Skeletal muscle tissue (tissue), 4 donors: Measurements from ENCODE around the gene CSNK1G3. TPM values are rescaled to one million over a fixed set of nuclear protein-coding genes. Genes with fewer than 3 reads are reported as not detected.
"Not testable (repeated sequence)": the region's sequence is repeated elsewhere in the genome, so short reads cannot be mapped to it uniquely, and the experiment has no call there.

Experiments
- H3K27ac ChIP-seq: one replicate; pipeline ENCODE4 v1.7.0; 2013; ENCODE audit warnings: mild to moderate bottlenecking, low read depth, low read length, inconsistent platforms
- H3K27me3 ChIP-seq, 3 donors: one replicate each; pipeline ENCODE4 v1.7.0; 2013; ENCODE audit warnings: low read length in 3 of 3; ENCODE audit not compliant: control insufficient read depth in 3 of 3, insufficient read depth in 3 of 3
- H3K36me3 ChIP-seq, 3 donors: one replicate each; pipeline ENCODE4 v1.7.0; 2013; ENCODE audit warnings: low read length in 3 of 3; ENCODE audit not compliant: control insufficient read depth in 3 of 3, insufficient read depth in 3 of 3
- H3K4me1 ChIP-seq, 3 donors: one replicate each; pipeline ENCODE4 v1.7.0; 2013; ENCODE audit warnings: low read length in 3 of 3, mild to moderate bottlenecking in 3 of 3; ENCODE audit not compliant: control insufficient read depth in 3 of 3, insufficient read depth in 3 of 3
- H3K4me3 ChIP-seq, 3 donors: one replicate each; pipeline ENCODE4 v1.7.0; 2013; ENCODE audit warnings: low read length in 3 of 3
- H3K9ac ChIP-seq, 3 donors: one replicate each; pipeline ENCODE4 v1.7.0; 2013; ENCODE audit warnings: low read length in 3 of 3, mild to moderate bottlenecking in 3 of 3, moderate library complexity in 2 of 3, low read depth in 1 of 3
- H3K9me3 ChIP-seq, 3 donors: one replicate each; pipeline ENCODE4 v1.7.0; 2013; ENCODE audit warnings: low read length in 3 of 3; ENCODE audit not compliant: control insufficient read depth in 3 of 3
- total RNA-seq: library from RNA; depleted of rRNA; stranded (reverse); fragments of >200 nt; gene quantifications from one replicate; pipeline ENCODE4 v1.2.3, GENCODE V29; 2014
- donor health status: Osteomylitis.

CSNK1G3 gene
- total RNA-seq, 1 donor from 2014 or later, result 111 TPM

DNA sequence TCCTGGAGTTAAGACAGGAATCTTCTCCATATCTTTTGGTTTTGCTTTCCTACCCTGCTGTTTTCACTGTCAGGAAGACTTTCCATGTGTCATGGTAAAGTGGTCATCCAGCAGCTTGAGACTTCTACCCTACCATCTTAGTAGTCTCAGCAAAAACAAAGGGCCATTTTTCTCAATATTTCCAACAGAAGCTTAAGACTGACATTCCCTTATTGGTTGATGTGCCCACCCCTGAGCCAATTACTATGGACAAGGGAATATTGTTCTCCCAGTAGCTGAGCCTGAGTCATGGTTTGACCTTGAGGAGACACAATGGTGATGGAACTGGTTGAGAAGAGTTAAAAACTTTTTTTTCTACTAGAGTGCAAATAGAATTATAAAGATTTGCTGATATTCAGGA is 105.6 kb downstream of the CSNK1G3 start:
- Histone ChIP-seq H3K36me3 (peaks cover 0 to 10% (median 8%) of the 10 kb centered on the region in 3 donors), H3K4me3 (no peak overlapping the region)

DNA sequence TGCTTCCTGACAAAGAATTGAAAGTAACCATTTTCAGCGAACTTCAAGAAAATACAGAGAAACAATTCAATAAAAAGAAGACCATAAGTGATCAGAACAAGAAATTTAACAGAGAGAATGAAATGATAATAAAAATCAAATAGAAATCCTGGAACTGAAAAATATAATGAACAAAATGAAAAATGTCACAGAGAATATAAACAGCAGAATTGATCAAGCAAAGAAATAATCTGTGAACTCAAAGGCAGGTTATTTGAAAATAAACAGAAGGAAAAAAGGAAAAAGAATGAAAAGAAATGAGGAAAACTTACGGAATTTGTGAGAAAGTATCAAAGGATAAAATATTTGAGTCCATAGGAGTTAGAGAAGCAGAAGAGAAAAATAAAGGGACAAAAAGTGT is 114.1 kb downstream of the CSNK1G3 start:
- Histone ChIP-seq H3K9me3 (peaks cover 2 to 4% (median 4%) of the 10 kb centered on the region in 3 donors), H3K9ac (no peak overlapping the region)

More for the DNA sequence above, 105.6 kb downstream of the CSNK1G3 start:
- no peaks in the 10 kb centered on the region for H3K9me3 ChIP-seq
- no peaks in the 10 kb centered on the region for H3K27me3 ChIP-seq
- H3K9ac ChIP-seq, result no peak overlapping the region
- H3K4me1 ChIP-seq, result no peaks in the 10 kb centered on the region
- no peak overlapping the region for H3K27ac ChIP-seq

DNA sequence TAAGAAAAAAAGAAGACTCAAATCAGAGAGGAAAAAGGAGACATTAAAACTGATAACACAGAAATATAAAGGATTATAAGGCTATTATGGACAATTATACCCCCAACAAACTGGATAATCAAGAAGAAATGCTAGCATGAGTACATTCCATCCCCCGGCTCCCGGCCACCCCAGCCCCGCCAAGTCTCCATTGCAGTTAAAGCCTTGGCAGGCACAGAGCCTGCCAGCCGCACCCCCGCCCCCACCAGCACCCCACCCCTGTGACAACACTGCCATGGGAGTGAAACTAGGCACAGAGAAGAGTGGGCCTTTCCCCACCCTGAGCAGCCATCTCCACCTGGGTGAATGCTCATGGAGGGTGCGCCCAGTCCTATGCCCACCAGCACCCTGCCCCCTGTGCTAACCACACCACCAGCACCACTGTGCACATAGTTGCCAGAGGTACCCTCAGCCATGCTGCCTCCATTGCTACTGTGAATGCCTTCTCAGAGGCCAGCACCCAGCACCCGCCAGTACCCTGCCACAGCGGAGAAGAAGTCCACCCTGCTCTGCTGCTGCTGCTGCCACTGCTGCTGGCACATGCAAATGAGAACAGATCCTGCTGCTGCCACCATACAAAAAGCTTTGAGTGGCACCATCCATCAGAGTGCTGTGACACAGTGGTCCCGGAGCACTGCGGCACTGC is 117.0 kb downstream of the CSNK1G3 start:
- H3K36me3 ChIP-seq, result no peaks in the 10 kb centered on the region
- H3K9me3 ChIP-seq, result peaks cover 2 to 5% (median 4%) of the 10 kb centered on the region in 3 donors
- H3K27me3 ChIP-seq, result no peaks in the 10 kb centered on the region
- no peak overlapping the region for H3K4me3 ChIP-seq
- no peaks in the 10 kb centered on the region for H3K4me1 ChIP-seq
- H3K9ac ChIP-seq, result no peak overlapping the region
- H3K27ac ChIP-seq, result no peak overlapping the region

More for the DNA sequence above, 114.1 kb downstream of the CSNK1G3 start:
- Histone ChIP-seq H3K27me3 (no peaks in the 10 kb centered on the region), H3K4me3 (no peak overlapping the region), H3K36me3 (no peaks in the 10 kb centered on the region), H3K4me1 (no peaks in the 10 kb centered on the region), H3K27ac (no peak overlapping the region)

DNA sequence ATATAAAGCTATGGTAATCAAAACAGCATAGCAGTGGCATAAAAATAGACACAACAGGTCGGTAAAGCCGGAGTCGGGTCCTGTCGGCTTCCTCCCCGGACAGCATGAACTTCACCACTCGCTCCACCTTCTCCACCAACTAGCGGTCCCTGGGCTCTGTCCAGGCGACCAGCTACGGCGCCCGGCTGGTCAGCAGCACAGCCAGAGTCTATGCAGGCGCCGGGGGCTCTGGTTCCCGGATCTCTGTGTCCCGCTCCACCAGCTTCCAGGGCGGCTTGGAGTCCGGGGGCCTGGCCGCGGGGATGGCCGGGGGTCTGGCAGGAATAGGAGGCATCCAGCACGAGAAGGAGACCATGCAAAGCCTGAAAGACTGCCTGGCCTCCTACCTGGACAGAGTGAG is 124.0 kb downstream of the CSNK1G3 start:
- Histone ChIP-seq H3K9me3 (peaks cover 0 to 2% (median 2%) of the 10 kb centered on the region in 3 donors), H3K27ac (no peak overlapping the region), H3K27me3 (no peaks in the 10 kb centered on the region), H3K4me1 (no peaks in the 10 kb centered on the region), H3K36me3 (no peaks in the 10 kb centered on the region), H3K4me3 (no peak overlapping the region), H3K9ac (no peak overlapping the region)

DNA sequence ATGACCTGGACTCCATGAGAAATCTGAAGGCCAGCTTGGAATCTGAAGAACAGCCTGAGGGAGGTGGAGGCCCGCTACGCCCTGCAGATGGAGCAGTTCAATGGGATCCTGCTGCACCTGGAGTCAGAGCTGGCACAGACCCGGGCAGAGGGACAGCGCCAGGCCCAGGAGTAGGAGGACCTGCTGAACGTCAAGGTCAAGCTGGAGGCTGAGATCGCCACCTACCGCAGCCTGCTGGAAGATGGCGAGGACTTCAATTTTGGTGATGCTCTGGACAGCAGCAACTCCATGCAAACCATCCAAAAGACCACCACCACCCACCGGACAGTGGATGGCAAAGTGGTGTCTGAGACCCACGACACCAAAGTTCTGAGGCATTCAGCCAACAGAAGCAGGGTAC is 125.1 kb downstream of the CSNK1G3 start:
- not testable (repeated sequence) for H3K27ac ChIP-seq, H3K4me3 ChIP-seq, H3K9ac ChIP-seq, H3K27me3 ChIP-seq, H3K9me3 ChIP-seq, H3K4me1 ChIP-seq, H3K36me3 ChIP-seq

DNA sequence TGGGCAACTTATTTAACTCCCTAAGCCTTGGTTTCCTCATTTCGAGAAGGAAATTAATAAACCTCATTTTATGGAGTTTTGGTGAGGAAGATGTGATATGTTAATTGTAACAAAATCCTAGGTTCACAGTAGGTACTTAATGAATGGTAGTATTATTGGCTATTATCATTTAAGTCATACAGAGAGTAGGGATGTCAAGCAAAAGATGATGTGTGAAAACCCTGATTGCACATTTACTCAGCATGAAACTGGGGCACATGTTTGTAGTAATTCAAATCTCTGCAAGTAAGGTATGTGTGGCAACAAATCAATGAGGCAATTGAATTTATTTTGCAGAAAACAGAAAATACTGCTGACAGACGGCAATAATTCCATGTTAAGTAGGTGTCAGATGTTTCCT is 127.3 kb downstream of the CSNK1G3 start:
- Histone ChIP-seq H3K27me3 (no peaks in the 10 kb centered on the region), H3K27ac (no peak overlapping the region), H3K9me3 (peaks cover 0 to 2% (median 0%) of the 10 kb centered on the region in 3 donors), H3K4me3 (no peak overlapping the region), H3K9ac (no peak overlapping the region), H3K4me1 (no peaks in the 10 kb centered on the region), H3K36me3 (no peaks in the 10 kb centered on the region)

DNA sequence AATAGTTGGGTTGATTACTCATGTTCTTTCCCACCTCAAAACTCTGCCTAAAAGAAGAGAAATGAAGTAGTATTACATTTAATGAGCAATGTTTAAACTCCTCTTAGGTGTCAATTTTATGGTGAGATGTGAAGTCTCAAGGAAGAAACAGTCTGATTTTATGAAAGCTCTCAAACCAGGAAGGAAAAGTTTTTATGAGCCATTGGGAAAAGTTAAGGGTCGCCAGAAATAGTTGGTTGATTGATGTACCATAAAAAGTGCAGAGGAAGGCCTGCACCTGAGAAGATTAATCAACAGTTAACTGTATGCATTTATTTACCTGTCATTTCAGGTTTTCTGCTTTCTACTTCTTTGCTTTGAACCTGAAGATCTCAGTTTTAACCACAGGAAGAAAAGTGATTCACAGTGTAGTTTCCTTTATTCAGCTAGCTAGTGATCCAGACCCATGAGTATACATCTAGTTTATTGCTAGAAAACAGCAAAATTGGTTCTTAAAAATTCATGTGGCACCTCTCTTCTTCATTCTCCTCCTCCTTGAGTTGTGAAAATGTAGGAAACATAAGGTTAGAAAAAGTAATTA is 133.1 kb downstream of the CSNK1G3 start:
- no peak overlapping the region for H3K27ac ChIP-seq
- H3K27me3 ChIP-seq, result no peaks in the 10 kb centered on the region
- no peak overlapping the region for H3K4me3 ChIP-seq
- H3K9me3 ChIP-seq, result no peaks in the 10 kb centered on the region
- no peaks in the 10 kb centered on the region for H3K4me1 ChIP-seq
- H3K36me3 ChIP-seq, result no peaks in the 10 kb centered on the region
- no peak overlapping the region for H3K9ac ChIP-seq

DNA sequence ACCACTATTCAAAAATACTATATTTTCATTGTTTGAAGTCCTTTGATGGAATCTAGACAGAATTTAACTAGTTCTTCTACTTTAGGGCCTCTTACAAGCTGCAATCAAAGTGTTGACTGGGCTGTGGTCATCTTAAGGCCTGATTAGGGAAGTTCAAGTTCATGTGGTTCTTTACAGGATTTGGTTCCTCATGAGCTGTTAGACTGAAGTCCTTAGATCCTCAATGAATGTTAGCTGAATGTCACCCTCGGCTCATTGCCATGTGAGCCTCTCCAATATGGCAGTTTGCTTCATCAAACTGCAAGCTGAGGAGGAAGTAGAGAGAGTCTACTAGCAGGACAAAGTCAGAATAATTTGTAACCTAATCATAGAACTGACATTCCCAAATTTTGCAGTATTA is 135.1 kb downstream of the CSNK1G3 start:
- H3K9ac ChIP-seq, result no peak overlapping the region
- no peak overlapping the region for H3K4me3 ChIP-seq
- H3K4me1 ChIP-seq, result no peaks in the 10 kb centered on the region
- no peaks in the 10 kb centered on the region for H3K27me3 ChIP-seq
- no peaks in the 10 kb centered on the region for H3K9me3 ChIP-seq
- H3K36me3 ChIP-seq, result no peaks in the 10 kb centered on the region
- no peak overlapping the region for H3K27ac ChIP-seq

DNA sequence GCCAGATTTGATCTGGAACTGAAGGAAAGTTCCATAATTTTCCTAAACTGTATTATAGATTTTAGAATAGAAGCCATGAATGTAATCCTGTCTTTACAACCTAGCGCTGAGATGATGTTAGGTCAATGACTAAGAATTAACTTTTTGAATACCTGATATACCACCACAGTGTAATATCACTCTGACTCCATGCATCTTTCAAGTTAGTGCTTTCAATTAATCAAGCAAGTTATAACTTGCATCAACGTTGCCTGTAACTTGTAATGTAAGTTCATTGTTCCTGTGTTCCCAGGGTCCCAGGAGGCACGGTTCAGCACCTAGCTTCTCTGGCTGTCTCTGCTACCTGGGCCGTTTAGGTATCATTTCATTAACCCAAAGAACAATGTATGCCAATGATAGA is 139.3 kb downstream of the CSNK1G3 start:
- Histone ChIP-seq H3K4me1 (no peaks in the 10 kb centered on the region), H3K4me3 (no peak overlapping the region), H3K36me3 (no peaks in the 10 kb centered on the region), H3K9ac (no peak overlapping the region), H3K27ac (no peak overlapping the region), H3K27me3 (no peaks in the 10 kb centered on the region), H3K9me3 (no peaks in the 10 kb centered on the region)

DNA sequence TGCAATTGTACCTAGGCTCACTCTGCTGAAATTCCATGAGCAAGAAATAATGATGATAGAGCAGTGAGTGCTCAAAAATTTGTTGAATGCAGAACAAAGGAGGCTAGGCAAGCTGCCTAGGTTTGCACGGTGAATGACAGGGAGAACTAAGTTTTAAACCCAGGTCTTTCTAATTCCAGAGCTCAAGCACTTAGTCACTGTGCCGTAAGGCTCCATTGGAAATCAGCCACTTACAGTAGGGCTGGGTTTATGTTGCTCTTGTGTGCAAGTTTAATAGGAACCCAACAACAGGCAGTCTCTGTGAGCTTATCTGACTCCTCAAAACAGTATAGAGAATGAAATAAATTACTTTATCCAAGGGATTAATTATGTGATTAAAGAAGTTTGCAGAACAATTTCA is 147.0 kb downstream of the CSNK1G3 start:
- H3K4me1 ChIP-seq, result no peaks in the 10 kb centered on the region

More for the DNA sequence above, 147.0 kb downstream of the CSNK1G3 start:
- no peak overlapping the region for H3K27ac ChIP-seq
- H3K9ac ChIP-seq, result no peak overlapping the region
- H3K4me3 ChIP-seq, result no peak overlapping the region
- no peaks in the 10 kb centered on the region for H3K9me3 ChIP-seq
- H3K36me3 ChIP-seq, result no peaks in the 10 kb centered on the region
- no peaks in the 10 kb centered on the region for H3K27me3 ChIP-seq
